ENCODE data around the gene DAD1.

- TF ChIP-seq POLR2A (IDR thresholded peaks at IDR 0.05) = no peak
- no peak for TF ChIP-seq CTCF (IDR thresholded peaks at IDR 0.05)
Observed at GRCh38 chr14:22526744-22527143, 62.3 kb downstream of the DAD1 start.
